GM23338 (cell line): ENCODE measurements around the gene NLRP1. TPM values are rescaled to one million over a fixed set of nuclear protein-coding genes. Genes with fewer than 3 reads are reported as not detected.

ENCODE experiments used
- ATAC-seq: fragments of 200-7000 bp; cut with Tn5 transposase; 3 replicates; pipeline ENCODE4 v1.9.1; 2020
- DNase-seq: peaks from one replicate; pipeline ENCODE4 v3.0.0-alpha.2; 2015; ENCODE audit warnings: low spot score
- H2AFZ ChIP-seq: fragments of 200-600 bp; sonication (generic); 2 replicates; pipeline ENCODE4 v1.8.0; 2016; ENCODE audit warnings: antibody characterized with exemption, mild to moderate bottlenecking, moderate library complexity
- H3F3A ChIP-seq: fragments of 200-600 bp; sonication (generic); replicated peaks from 2 replicates; pipeline ENCODE4 v1.8.0; 2017; ENCODE audit warnings: antibody characterized with exemption, mixed run types, low read depth
- H3K27ac ChIP-seq: fragments of 200-600 bp; sonication (generic); 2 replicates; pipeline ENCODE4 v1.6.1; 2016; ENCODE audit warnings: low read depth
- H3K27me3 ChIP-seq: fragments of 200-600 bp; sonication (generic); 2 replicates; pipeline ENCODE4 v1.8.0; 2016; ENCODE audit warnings: mild to moderate bottlenecking, mixed run types, moderate library complexity; ENCODE audit not compliant: insufficient read depth
- H3K36me3 ChIP-seq: fragments of 200-600 bp; sonication (generic); 2 replicates; pipeline ENCODE4 v1.8.0; 2016; ENCODE audit warnings: mild to moderate bottlenecking; ENCODE audit not compliant: insufficient read depth
- H3K4me1 ChIP-seq: fragments of 200-600 bp; sonication (generic); 2 replicates; pipeline ENCODE4 v1.8.0; 2016; ENCODE audit warnings: mild to moderate bottlenecking, moderate library complexity; ENCODE audit not compliant: insufficient read depth
- H3K4me2 ChIP-seq: fragments of 200-600 bp; sonication (generic); 2 replicates; pipeline ENCODE4 v1.7.1; 2017; ENCODE audit warnings: mixed run types
- H3K4me3 ChIP-seq: fragments of 200-600 bp; sonication (generic); 2 replicates; pipeline ENCODE4 v1.6.1; 2016; ENCODE audit warnings: mixed run types
- H3K79me2 ChIP-seq: fragments of 200-600 bp; sonication (generic); replicated peaks from 2 replicates; pipeline ENCODE4 v1.8.0; 2017; ENCODE audit warnings: mild to moderate bottlenecking; ENCODE audit not compliant: insufficient read depth
- H3K9me2 ChIP-seq: fragments of 200-600 bp; sonication (generic); 2 replicates; pipeline ENCODE4 v1.8.0; 2017; ENCODE audit not compliant: insufficient read depth
- H4K20me1 ChIP-seq: fragments of 200-600 bp; sonication (generic); replicated peaks from 2 replicates; pipeline ENCODE4 v1.8.0; 2017; ENCODE audit warnings: mild to moderate bottlenecking; ENCODE audit not compliant: insufficient read depth
- H3K27ac Mint-ChIP-seq: 2 replicates; pipeline ENCODE4 v1.8.0; 2020; ENCODE audit warnings: inconsistent platforms, mild to moderate bottlenecking, moderate library complexity, mixed read lengths
- H3K27me3 Mint-ChIP-seq: 3 replicates; pipeline ENCODE4 v1.8.0; 2022; ENCODE audit warnings: low read depth, mild to moderate bottlenecking, moderate library complexity, mixed read lengths, inconsistent platforms; ENCODE audit not compliant: insufficient read depth, poor library complexity
- H3K36me3 Mint-ChIP-seq: 3 replicates; pipeline ENCODE4 v1.8.0; 2021; ENCODE audit warnings: low read depth, mild to moderate bottlenecking, inconsistent platforms, moderate library complexity, mixed read lengths
- H3K4me1 Mint-ChIP-seq: 3 replicates; pipeline ENCODE4 v1.8.0; 2020; ENCODE audit warnings: mild to moderate bottlenecking, inconsistent platforms, mixed read lengths
- H3K4me3 Mint-ChIP-seq: 3 replicates; pipeline ENCODE4 v1.8.0; 2021; ENCODE audit warnings: moderate library complexity, mild to moderate bottlenecking, inconsistent platforms, mixed read lengths
- H3K9me3 Mint-ChIP-seq: 3 replicates; pipeline ENCODE4 v1.8.0; 2020; ENCODE audit warnings: moderate library complexity, mild to moderate bottlenecking, inconsistent platforms, mixed read lengths
- CREB1 ChIP-seq: fragments of 250-450 bp; sonication (Bioruptor Pico); IDR thresholded peaks from 2 replicates; pipeline ENCODE4 v1.5.0; 2020; ENCODE audit warnings: low read depth, mild to moderate bottlenecking, moderate library complexity
- EZH2 ChIP-seq: fragments of 200-600 bp; sonication (generic); IDR thresholded peaks from one replicate; pipeline ENCODE4 v1.8.0; 2017; ENCODE audit warnings: antibody characterized with exemption, mild to moderate bottlenecking, low read depth; ENCODE audit not compliant: unreplicated experiment
- EZH2phosphoT487 ChIP-seq: fragments of 200-600 bp; sonication (generic); IDR thresholded peaks from one replicate; pipeline ENCODE4 v1.8.1; 2018; ENCODE audit warnings: antibody characterized with exemption; ENCODE audit not compliant: unreplicated experiment
- JUNB ChIP-seq: IDR thresholded peaks from one replicate; pipeline ENCODE4 v1.6.1; 2016; ENCODE audit warnings: antibody characterized with exemption; ENCODE audit not compliant: unreplicated experiment
- NANOG ChIP-seq: IDR thresholded peaks from 2 replicates; pipeline ENCODE4 v1.6.1; 2016; ENCODE audit warnings: antibody characterized with exemption, borderline replicate concordance
- POLR2AphosphoS5 ChIP-seq: IDR thresholded peaks from 2 replicates; pipeline ENCODE4 v1.6.1; 2016; ENCODE audit warnings: antibody characterized with exemption, low read depth
- STAT1 ChIP-seq: IDR thresholded peaks from one replicate; pipeline ENCODE4 v1.6.1; 2016; ENCODE audit warnings: antibody characterized with exemption; ENCODE audit not compliant: unreplicated experiment
- ZNF114 ChIP-seq: fragments of 250-450 bp; sonication (Bioruptor Pico); IDR thresholded peaks from 2 replicates; pipeline ENCODE4 v1.5.0; 2020; ENCODE audit warnings: mild to moderate bottlenecking, moderate library complexity
- ZNF331 ChIP-seq: fragments of 250-450 bp; sonication (Bioruptor Pico); IDR thresholded peaks from 2 replicates; pipeline ENCODE4 v1.5.0; 2020; ENCODE audit warnings: low read depth, mild to moderate bottlenecking, moderate library complexity
- polyA plus RNA-seq: library from polyadenylated mRNA; unstranded; fragments of >200 nt; fragmentation: Nextera tagmentation; extraction: Ambion mirVana; gene quantifications from 2 replicates; pipeline ENCODE4 v1.2.1, GENCODE V29; 2016
- total RNA-seq: library from RNA; depleted of rRNA; stranded (reverse); fragments of >200 nt; shearing (Covaris generic); gene quantifications from 2 replicates; pipeline ENCODE4 v1.2.3, GENCODE V29; 2014
- TF ChIP-seq, protein P1 (sequence below): fragments of 250-450 bp; sonication (Bioruptor Pico); IDR thresholded peaks from 2 replicates; pipeline ENCODE4 v1.5.0; 2020; ENCODE audit warnings: mild to moderate bottlenecking, moderate library complexity
- TF ChIP-seq, protein P2 (sequence below): IDR thresholded peaks from 2 replicates; pipeline ENCODE4 v1.6.1; 2016; ENCODE audit warnings: antibody characterized with exemption
- TF ChIP-seq, protein P3 (sequence below): IDR thresholded peaks from one replicate; pipeline ENCODE4 v1.6.1; 2018; ENCODE audit warnings: antibody characterized with exemption; ENCODE audit not compliant: unreplicated experiment
- TF ChIP-seq, protein P4 (sequence below), 2 experiments: fragments of 200-600 bp in 1 of 2; sonication (generic) in 1 of 2; conservative IDR thresholded peaks; 2 replicates each; pipeline versions ENCODE4 v1.5.1 to v1.6.1; 2016 to 2017; ENCODE audit warnings: antibody characterized with exemption in 2 of 2, low read depth in 2 of 2, mild to moderate bottlenecking in 2 of 2, moderate library complexity in 1 of 2

NLRP1 gene
- total and polyA plus RNA-seq, 2 experiments from 2014 or later, result 7.6 to 16.2 TPM

DNA sequence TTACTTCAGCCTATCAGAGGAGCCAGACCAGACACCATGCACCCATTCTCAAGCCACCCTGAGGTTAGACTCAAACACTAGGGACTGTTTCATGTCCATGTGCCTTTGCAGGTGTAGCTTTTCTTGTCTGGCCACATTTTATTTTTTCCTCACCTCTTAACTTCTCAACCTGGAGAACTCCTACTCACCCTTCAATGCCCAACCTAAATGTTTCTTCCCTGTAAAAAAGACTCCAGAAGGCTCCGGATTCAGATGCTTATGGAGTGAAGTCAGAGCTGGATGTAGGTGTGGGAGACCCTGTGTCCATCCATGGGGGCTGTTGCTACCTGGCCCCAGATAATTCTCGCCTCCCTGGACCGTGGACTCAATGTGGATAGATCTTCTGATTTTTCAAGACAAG is 44.0 kb upstream of the NLRP1 start:
- Histone ChIP-seq H3K27me3 (no peaks in the 10 kb centered on the region), H3K27ac (no peak overlapping the region), H3F3A (no peaks in the 10 kb centered on the region), H3K4me2 (no peak overlapping the region), H3K9me2 (no peaks in the 10 kb centered on the region), H4K20me1 (no peaks in the 10 kb centered on the region), H3K4me1 (no peaks in the 10 kb centered on the region), H3K36me3 (no peaks in the 10 kb centered on the region), H2AFZ (no peak overlapping the region), H3K4me3 (no peak overlapping the region), H3K79me2 (no peaks in the 10 kb centered on the region)
- H3K4me3 Mint-ChIP-seq, result no peak overlapping the region
- no peaks in the 10 kb centered on the region for H3K27me3 Mint-ChIP-seq
- ATAC-seq (no peak), DNase-seq (no peak)
- no peaks in the 10 kb centered on the region; the same call in 2 of the 3 replicates for H3K9me3 Mint-ChIP-seq
- TF ChIP-seq ZNF331 (CRISPR knock-in tag) (no peak), JUNB (no peak), ZNF114 (CRISPR knock-in tag) (no peak), STAT1 (no peak), POLR2AphosphoS5 (no peak), NANOG (no peak), EZH2 (no peak), CREB1 (CRISPR knock-in tag) (no peak), EZH2phosphoT487 (no peak)
- TF ChIP-seq, protein P1, sequence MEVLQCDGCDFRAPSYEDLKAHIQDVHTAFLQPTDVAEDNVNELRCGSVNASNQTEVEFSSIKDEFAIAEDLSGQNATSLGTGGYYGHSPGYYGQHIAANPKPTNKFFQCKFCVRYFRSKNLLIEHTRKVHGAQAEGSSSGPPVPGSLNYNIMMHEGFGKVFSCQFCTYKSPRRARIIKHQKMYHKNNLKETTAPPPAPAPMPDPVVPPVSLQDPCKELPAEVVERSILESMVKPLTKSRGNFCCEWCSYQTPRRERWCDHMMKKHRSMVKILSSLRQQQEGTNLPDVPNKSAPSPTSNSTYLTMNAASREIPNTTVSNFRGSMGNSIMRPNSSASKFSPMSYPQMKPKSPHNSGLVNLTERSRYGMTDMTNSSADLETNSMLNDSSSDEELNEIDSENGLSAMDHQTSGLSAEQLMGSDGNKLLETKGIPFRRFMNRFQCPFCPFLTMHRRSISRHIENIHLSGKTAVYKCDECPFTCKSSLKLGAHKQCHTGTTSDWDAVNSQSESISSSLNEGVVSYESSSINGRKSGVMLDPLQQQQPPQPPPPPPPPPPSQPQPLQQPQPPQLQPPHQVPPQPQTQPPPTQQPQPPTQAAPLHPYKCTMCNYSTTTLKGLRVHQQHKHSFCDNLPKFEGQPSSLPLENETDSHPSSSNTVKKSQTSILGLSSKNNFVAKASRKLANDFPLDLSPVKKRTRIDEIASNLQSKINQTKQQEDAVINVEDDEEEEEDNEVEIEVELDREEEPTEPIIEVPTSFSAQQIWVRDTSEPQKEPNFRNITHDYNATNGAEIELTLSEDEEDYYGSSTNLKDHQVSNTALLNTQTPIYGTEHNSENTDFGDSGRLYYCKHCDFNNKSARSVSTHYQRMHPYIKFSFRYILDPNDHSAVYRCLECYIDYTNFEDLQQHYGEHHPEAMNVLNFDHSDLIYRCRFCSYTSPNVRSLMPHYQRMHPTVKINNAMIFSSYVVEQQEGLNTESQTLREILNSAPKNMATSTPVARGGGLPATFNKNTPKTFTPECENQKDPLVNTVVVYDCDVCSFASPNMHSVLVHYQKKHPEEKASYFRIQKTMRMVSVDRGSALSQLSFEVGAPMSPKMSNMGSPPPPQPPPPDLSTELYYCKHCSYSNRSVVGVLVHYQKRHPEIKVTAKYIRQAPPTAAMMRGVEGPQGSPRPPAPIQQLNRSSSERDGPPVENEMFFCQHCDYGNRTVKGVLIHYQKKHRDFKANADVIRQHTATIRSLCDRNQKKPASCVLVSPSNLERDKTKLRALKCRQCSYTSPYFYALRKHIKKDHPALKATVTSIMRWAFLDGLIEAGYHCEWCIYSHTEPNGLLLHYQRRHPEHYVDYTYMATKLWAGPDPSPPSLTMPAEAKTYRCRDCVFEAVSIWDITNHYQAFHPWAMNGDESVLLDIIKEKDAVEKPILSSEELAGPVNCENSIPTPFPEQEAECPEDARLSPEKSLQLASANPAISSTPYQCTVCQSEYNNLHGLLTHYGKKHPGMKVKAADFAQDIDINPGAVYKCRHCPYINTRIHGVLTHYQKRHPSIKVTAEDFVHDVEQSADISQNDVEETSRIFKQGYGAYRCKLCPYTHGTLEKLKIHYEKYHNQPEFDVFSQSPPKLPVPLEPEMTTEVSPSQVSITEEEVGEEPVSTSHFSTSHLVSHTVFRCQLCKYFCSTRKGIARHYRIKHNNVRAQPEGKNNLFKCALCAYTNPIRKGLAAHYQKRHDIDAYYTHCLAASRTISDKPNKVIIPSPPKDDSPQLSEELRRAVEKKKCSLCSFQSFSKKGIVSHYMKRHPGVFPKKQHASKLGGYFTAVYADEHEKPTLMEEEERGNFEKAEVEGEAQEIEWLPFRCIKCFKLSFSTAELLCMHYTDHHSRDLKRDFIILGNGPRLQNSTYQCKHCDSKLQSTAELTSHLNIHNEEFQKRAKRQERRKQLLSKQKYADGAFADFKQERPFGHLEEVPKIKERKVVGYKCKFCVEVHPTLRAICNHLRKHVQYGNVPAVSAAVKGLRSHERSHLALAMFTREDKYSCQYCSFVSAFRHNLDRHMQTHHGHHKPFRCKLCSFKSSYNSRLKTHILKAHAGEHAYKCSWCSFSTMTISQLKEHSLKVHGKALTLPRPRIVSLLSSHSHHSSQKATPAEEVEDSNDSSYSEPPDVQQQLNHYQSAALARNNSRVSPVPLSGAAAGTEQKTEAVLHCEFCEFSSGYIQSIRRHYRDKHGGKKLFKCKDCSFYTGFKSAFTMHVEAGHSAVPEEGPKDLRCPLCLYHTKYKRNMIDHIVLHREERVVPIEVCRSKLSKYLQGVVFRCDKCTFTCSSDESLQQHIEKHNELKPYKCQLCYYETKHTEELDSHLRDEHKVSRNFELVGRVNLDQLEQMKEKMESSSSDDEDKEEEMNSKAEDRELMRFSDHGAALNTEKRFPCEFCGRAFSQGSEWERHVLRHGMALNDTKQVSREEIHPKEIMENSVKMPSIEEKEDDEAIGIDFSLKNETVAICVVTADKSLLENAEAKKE (CRISPR knock-in tag), result no peak
- TF ChIP-seq, protein P2, sequence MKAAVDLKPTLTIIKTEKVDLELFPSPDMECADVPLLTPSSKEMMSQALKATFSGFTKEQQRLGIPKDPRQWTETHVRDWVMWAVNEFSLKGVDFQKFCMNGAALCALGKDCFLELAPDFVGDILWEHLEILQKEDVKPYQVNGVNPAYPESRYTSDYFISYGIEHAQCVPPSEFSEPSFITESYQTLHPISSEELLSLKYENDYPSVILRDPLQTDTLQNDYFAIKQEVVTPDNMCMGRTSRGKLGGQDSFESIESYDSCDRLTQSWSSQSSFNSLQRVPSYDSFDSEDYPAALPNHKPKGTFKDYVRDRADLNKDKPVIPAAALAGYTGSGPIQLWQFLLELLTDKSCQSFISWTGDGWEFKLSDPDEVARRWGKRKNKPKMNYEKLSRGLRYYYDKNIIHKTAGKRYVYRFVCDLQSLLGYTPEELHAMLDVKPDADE, result no peak
- TF ChIP-seq, protein P3, sequence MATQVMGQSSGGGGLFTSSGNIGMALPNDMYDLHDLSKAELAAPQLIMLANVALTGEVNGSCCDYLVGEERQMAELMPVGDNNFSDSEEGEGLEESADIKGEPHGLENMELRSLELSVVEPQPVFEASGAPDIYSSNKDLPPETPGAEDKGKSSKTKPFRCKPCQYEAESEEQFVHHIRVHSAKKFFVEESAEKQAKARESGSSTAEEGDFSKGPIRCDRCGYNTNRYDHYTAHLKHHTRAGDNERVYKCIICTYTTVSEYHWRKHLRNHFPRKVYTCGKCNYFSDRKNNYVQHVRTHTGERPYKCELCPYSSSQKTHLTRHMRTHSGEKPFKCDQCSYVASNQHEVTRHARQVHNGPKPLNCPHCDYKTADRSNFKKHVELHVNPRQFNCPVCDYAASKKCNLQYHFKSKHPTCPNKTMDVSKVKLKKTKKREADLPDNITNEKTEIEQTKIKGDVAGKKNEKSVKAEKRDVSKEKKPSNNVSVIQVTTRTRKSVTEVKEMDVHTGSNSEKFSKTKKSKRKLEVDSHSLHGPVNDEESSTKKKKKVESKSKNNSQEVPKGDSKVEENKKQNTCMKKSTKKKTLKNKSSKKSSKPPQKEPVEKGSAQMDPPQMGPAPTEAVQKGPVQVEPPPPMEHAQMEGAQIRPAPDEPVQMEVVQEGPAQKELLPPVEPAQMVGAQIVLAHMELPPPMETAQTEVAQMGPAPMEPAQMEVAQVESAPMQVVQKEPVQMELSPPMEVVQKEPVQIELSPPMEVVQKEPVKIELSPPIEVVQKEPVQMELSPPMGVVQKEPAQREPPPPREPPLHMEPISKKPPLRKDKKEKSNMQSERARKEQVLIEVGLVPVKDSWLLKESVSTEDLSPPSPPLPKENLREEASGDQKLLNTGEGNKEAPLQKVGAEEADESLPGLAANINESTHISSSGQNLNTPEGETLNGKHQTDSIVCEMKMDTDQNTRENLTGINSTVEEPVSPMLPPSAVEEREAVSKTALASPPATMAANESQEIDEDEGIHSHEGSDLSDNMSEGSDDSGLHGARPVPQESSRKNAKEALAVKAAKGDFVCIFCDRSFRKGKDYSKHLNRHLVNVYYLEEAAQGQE, result no peak
- TF ChIP-seq, protein P4, sequence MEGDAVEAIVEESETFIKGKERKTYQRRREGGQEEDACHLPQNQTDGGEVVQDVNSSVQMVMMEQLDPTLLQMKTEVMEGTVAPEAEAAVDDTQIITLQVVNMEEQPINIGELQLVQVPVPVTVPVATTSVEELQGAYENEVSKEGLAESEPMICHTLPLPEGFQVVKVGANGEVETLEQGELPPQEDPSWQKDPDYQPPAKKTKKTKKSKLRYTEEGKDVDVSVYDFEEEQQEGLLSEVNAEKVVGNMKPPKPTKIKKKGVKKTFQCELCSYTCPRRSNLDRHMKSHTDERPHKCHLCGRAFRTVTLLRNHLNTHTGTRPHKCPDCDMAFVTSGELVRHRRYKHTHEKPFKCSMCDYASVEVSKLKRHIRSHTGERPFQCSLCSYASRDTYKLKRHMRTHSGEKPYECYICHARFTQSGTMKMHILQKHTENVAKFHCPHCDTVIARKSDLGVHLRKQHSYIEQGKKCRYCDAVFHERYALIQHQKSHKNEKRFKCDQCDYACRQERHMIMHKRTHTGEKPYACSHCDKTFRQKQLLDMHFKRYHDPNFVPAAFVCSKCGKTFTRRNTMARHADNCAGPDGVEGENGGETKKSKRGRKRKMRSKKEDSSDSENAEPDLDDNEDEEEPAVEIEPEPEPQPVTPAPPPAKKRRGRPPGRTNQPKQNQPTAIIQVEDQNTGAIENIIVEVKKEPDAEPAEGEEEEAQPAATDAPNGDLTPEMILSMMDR (conservative IDR thresholded peaks at IDR 0.05; ENCODE audit: low read depth in 2 of 2), result no peak
- no peak overlapping the region for H3K27ac Mint-ChIP-seq
- no peaks in the 10 kb centered on the region for H3K4me1 Mint-ChIP-seq
- no peaks in the 10 kb centered on the region for H3K36me3 Mint-ChIP-seq
